AG04449 (cell line): Measurements from ENCODE around the gene PIK3R1.

Experiments
- CTCF ChIA-PET: fragments of 350-600 bp; formaldehyde crosslinking; extraction: SDS; loops from one replicate; lab custom pipeline; 2021; ENCODE audit warnings: antibody characterized with exemption; lab: Yijun Ruan, JAX
- POLR2A ChIA-PET: fragments of 400-600, 350-600 bp; formaldehyde crosslinking; extraction: SDS; loops from one replicate; lab custom pipeline; 2020; ENCODE audit warnings: antibody characterized with exemption, inconsistent platforms; lab: Yijun Ruan, JAX
- DNase-seq: peaks from one replicate; pipeline ENCODE4 v3.0.0-alpha.2; 2010; ENCODE audit warnings: low read depth, low spot score
- H3K4me3 ChIP-seq: 2 replicates; pipeline ENCODE4 v1.5.1; 2011; ENCODE audit warnings: low read depth, mild to moderate bottlenecking, control low read depth, low read length
- TF ChIP-seq, protein P1 (sequence below): IDR thresholded peaks from one replicate; pipeline ENCODE4 v1.5.1; 2011; ENCODE audit warnings: mild to moderate bottlenecking, moderate library complexity, low read length, control low read depth, inconsistent platforms; ENCODE audit not compliant: insufficient read depth; ENCODE audit errors: missing control alignments

Gene PIK3R1

DNA sequence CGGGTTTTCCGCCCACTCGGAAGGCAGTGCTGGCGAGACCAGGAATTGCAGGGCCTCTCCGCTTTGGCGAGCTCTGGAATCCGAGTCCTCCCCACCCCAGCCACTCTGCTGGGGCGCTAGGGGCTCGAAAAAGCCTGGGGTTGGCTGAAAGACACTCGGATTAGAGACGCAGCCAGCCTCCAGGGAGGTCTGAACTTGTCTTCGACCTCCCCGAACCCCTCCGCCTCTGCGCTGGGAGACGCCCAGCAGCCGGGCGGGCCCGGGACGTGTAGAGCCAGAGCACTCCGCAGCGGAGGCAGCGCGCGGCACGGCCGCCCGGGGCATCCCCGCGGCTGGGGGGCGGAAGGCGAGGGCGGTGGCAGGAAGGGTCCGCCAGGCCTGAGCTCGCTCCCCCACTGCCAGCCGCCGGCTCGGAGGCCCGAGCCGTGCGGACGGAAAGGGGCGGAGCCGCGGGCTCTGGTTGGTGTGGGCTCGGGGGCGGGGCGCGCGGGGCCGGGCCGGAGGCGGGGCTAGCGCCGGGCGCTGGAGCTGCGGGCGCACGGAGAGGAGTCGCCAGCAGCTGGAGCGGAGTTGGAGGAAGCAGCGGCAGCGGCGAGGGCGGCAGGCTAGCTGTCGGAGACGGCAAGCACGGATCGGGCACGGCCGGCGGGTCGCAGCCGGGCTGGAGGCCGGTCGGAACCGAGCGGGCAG lies at the start of gene PIK3R1:
PIK3R1 (plus strand) TSS at position 549 of the 690 bp plus-strand sequence. CDS start 10,920 bp downstream, outside the sequence.
- peak within 1 kb of the TSS; percentile 88 for H3K4me3 ChIP-seq
- TF ChIP-seq, protein P1, sequence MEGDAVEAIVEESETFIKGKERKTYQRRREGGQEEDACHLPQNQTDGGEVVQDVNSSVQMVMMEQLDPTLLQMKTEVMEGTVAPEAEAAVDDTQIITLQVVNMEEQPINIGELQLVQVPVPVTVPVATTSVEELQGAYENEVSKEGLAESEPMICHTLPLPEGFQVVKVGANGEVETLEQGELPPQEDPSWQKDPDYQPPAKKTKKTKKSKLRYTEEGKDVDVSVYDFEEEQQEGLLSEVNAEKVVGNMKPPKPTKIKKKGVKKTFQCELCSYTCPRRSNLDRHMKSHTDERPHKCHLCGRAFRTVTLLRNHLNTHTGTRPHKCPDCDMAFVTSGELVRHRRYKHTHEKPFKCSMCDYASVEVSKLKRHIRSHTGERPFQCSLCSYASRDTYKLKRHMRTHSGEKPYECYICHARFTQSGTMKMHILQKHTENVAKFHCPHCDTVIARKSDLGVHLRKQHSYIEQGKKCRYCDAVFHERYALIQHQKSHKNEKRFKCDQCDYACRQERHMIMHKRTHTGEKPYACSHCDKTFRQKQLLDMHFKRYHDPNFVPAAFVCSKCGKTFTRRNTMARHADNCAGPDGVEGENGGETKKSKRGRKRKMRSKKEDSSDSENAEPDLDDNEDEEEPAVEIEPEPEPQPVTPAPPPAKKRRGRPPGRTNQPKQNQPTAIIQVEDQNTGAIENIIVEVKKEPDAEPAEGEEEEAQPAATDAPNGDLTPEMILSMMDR, result peak; percentile 50
- POLR2A ChIA-PET, result interaction anchor here (0.5 to 2.2 kb wide), 15 partner anchors 9 to 567 kb away, joined by 3 to 12 read pairs (median 4); no protein-coding TSS in a partner anchor

DNA sequence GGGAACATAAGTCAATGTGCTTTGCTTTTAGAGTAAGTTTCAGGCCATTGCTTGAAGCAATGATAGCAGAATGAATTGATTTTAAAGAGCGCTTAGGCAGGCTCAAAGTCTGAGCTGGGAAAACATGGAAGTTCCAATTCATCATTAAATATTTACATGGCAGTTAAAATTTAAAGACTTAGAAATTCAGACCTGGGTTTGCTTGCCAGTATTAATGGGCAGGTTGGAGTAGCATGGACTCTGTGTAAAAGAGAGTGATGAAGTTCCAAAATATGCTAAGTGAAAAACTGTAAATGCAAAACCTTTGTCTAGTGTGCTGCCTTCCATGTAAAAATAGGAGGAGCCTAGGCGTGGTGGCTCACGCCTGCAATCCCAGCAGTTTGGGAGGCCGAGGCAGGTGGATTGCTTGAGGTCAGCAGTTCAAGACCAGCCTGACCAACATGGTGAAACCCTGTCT lies 48.3 kb upstream of the PIK3R1 start:
- POLR2A ChIA-PET, result no interaction called here
- CTCF ChIA-PET, result no interaction called here
- DNase-seq, result no peak
- TF ChIP-seq, protein P1, result no peak
- H3K4me3 ChIP-seq, result no peak overlapping the region

More for the DNA sequence above, at the start of gene PIK3R1:
- DNase-seq, result peak; percentile 49
- CTCF ChIA-PET, result interaction anchor here (1.2 to 3.7 kb wide), 4 partner anchors 9 to 968 kb away, joined by 3 to 19 read pairs (median 8); no protein-coding TSS in a partner anchor

DNA sequence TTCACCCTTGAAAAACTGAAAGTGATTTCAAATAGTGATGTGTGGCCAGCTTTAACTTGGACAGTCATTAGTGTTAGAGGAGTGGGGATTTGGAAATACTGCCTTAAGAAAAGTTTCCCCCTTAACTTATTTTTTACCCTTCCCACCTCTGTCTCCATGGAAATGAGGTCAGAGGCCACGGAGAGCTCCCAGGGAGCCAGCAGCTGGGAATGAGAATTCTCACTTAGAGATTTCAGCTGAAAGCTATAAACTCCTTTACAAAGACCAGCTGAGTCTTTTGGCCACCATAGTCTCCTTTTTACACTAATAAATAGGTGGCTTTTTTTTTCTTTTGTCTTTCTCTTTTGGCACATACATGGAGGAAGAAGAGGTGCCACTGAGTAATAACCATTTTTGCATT lies 45.7 kb upstream of the PIK3R1 start:
- no peak for DNase-seq
- TF ChIP-seq, protein P1, result no peak
- H3K4me3 ChIP-seq, result no peak overlapping the region
- CTCF ChIA-PET, result no interaction called here
- POLR2A ChIA-PET, result interaction anchor here (1.0 kb wide), 1 partner anchor 45 kb away, joined by 3 read pairs; the partner anchor contains the start of gene PIK3R1

DNA sequence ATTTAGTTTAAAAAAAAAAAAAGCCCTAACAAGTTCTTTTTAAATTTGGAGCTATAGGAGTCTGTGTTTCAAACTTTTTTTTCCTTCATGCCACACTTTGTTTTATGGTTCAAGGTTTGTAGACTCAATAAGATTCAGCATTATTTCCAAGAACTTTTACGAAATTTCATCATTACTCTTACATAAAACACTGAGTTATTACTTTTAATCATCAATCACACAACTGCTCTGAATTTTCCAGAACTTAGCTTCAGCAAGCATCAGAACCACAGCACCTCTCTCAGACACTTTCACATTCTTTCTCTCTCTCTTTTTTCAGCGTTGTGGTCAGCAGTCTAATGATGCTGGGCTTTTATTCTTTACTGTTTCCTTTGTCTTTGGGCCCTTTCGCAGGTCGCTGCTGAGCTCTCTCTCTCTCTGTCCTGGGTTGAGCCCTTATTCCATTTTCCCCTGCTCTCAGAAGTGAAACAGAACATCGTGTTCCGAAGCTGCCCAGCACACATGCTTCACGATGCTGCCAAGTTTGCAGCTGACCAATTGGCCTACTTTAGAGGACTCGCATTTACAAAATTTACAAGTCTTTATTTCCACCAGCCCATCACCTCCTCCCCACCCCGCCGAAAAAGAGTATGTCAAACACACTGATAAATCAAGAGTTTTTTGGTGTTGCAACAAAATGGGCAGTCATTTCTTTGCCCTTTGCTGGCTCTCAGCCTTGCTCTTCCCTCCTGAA lies 44.6 kb upstream of the PIK3R1 start:
- ChIA-PET POLR2A (no interaction called here), CTCF (interaction anchor here (0.9 kb wide), 1 partner anchor 924 kb away, joined by 3 read pairs; no protein-coding TSS in a partner anchor)
- no peak for DNase-seq
- no peak overlapping the region for H3K4me3 ChIP-seq
- TF ChIP-seq, protein P1, result no peak

DNA sequence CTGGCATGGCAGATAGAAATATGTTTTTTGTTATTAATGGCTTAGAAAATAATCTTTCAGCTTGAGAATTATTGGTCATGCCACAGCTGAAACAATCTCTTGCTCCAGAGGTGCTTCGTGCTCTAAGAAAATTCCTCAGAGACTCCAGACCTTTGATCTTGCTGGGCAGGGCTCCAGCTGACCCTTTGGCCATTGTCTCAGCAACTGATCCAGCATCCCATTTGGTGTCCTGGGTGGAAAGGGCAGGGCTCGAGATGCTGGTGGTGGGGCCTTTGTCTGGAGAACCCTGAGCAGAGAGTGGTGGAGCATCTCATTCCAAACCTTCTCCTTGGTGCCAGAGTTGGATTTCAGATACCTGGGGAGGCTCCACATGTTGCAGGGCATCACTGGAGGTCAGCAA lies 43.2 kb upstream of the PIK3R1 start:
- DNase-seq, result no peak
- POLR2A ChIA-PET, result no interaction called here
- CTCF ChIA-PET, result no interaction called here
- TF ChIP-seq, protein P1, result no peak
- H3K4me3 ChIP-seq, result no peak overlapping the region

DNA sequence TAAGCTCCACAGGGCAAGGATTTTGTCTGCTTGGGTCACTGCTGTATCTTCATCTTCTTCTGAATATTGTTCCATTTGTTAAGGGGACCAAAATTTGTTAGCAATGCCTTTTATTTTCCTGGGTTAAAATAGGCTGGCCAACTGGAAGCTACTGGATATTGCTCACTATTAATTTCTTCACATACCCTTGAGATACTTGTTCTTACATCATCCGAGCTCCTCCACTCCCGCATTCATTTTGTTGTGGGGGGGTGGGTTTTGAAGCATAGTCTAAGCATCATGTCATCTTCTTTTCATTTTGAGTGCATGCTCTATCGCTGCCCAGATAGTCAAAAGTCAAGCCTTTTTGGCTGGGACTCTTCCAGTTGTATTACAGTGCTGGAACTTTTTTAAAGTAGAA lies 42.5 kb upstream of the PIK3R1 start:
- POLR2A ChIA-PET, result no interaction called here
- no peak for DNase-seq
- TF ChIP-seq, protein P1, result no peak
- CTCF ChIA-PET, result no interaction called here
- H3K4me3 ChIP-seq, result no peak overlapping the region
